IPS-15b (cell line): ENCODE measurements around the gene DRD2.
"Not testable (repeated sequence)": the region's sequence is repeated elsewhere in the genome, so short reads cannot be mapped to it uniquely, and the experiment has no call there.

Source experiments
- H3K27me3 ChIP-seq: one replicate; pipeline ENCODE4 v1.6.1; 2013; ENCODE audit warnings: low read length; ENCODE audit not compliant: control insufficient read depth, insufficient read depth
- H3K36me3 ChIP-seq: one replicate; pipeline ENCODE4 v1.6.1; 2013; ENCODE audit warnings: low read length; ENCODE audit not compliant: control insufficient read depth, insufficient read depth
- H3K4me1 ChIP-seq: one replicate; pipeline ENCODE4 v1.6.1; 2013; ENCODE audit warnings: mild to moderate bottlenecking, low read length; ENCODE audit not compliant: control insufficient read depth, insufficient read depth
- H3K4me3 ChIP-seq: one replicate; pipeline ENCODE4 v1.5.1; 2013; ENCODE audit warnings: low read depth, low read length
- H3K9ac ChIP-seq: one replicate; pipeline ENCODE4 v1.6.1; 2013; ENCODE audit warnings: low read depth, mild to moderate bottlenecking, low read length
- H3K9me3 ChIP-seq: one replicate; pipeline ENCODE4 v1.6.1; 2013; ENCODE audit warnings: mild to moderate bottlenecking, low read length; ENCODE audit not compliant: control insufficient read depth, insufficient read depth

DRD2 gene

DNA sequence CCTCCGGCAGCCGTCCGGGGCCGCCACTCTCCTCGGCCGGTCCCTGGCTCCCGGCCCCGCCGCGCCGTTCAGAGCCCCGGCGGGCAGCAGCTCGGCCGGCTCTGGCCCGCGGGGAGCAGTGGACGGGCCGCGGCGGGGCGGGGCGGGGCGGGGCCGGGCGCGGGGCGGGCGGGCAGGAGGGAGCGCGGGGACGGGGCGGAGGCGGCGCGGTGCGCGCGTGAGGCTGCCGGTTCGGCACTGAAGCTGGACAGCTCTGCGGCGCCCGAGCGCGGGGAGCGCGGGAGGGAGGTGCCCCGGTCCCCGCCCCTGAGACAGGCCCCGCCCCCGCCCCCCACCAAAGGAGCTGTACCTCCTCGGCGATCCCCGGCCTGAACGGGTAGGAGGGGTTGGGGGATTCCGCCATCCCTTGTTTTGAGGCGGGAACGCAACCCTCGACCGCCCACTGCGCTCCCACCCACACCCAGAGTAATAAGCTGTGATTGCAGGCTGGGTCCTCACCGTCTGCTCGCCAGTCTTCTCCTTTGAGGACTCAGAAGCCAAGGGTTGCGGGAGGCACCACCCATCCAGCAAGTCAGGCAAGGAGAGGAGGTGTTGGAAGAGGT is at the start of gene DRD2:
Gene DRD2, minus strand, starts transcription at position 239 of the 602 bp plus-strand sequence. CDS start 50,747 bp downstream, outside the sequence.
- Histone ChIP-seq H3K4me1 (peaks cover 7% of the 10 kb centered on the region), H3K4me3 (peak within 1 kb of the TSS; percentile 64), H3K9ac (no peak within 1 kb of the TSS), H3K27me3 (peaks cover 27% of the 10 kb centered on the region), H3K9me3 (no peaks in the 10 kb centered on the region), H3K36me3 (no peaks in the 10 kb centered on the region)

GRCh38 chr11:113523906-113524305 is 48.7 kb upstream of the DRD2 start:
- not testable (repeated sequence) for H3K36me3 ChIP-seq, H3K9me3 ChIP-seq, H3K4me1 ChIP-seq, H3K4me3 ChIP-seq, H3K27me3 ChIP-seq, H3K9ac ChIP-seq

- Histone ChIP-seq H3K9ac (no peak overlapping the region), H3K4me3 (no peak overlapping the region), H3K27me3 (no peaks in the 10 kb centered on the region), H3K36me3 (no peaks in the 10 kb centered on the region), H3K9me3 (no peaks in the 10 kb centered on the region), H3K4me1 (no peaks in the 10 kb centered on the region)
These were observed 46.7 kb upstream of the DRD2 start for GRCh38 chr11:113521737-113522517.

- Histone ChIP-seq H3K36me3 (no peaks in the 10 kb centered on the region), H3K27me3 (no peaks in the 10 kb centered on the region), H3K9me3 (no peaks in the 10 kb centered on the region), H3K4me3 (no peak overlapping the region), H3K9ac (no peak overlapping the region), H3K4me1 (no peaks in the 10 kb centered on the region)
These were observed 44.9 kb upstream of the DRD2 start for GRCh38 chr11:113519989-113520613.

- Histone ChIP-seq H3K4me1 (no peaks in the 10 kb centered on the region), H3K9me3 (no peaks in the 10 kb centered on the region), H3K9ac (no peak overlapping the region), H3K27me3 (no peaks in the 10 kb centered on the region), H3K4me3 (no peak overlapping the region), H3K36me3 (no peaks in the 10 kb centered on the region)
These were observed 43.7 kb upstream of the DRD2 start for GRCh38 chr11:113518716-113519495.

DNA sequence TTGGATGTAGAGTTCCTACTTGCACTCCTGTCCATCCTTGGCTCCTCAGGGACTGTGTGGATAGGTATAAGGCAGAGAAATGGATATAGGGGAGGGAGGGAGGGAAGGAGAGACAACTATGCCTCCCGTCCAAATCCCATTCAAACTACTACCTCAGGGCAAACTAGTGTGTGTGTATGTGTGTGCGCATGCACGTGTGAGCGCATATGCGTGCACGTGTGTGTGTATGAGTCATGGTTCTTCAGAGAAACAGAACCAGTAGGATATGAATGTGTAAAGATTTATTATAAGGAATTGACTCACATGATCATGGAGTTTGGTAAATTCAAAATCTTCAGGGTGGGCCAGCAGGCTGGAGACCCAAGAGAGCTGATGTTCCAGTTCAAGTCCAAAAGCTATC is 42.2 kb upstream of the DRD2 start:
- Histone ChIP-seq H3K36me3 (no peaks in the 10 kb centered on the region), H3K27me3 (no peaks in the 10 kb centered on the region), H3K9me3 (no peaks in the 10 kb centered on the region), H3K4me1 (no peaks in the 10 kb centered on the region), H3K9ac (no peak overlapping the region), H3K4me3 (no peak overlapping the region)

GRCh38 chr11:113514856-113515255 is 39.7 kb upstream of the DRD2 start:
- H3K9ac ChIP-seq = no peak overlapping the region
- no peak overlapping the region for H3K4me3 ChIP-seq
- no peaks in the 10 kb centered on the region for H3K9me3 ChIP-seq
- H3K27me3 ChIP-seq = no peaks in the 10 kb centered on the region
- no peaks in the 10 kb centered on the region for H3K4me1 ChIP-seq
- H3K36me3 ChIP-seq = no peaks in the 10 kb centered on the region

DNA sequence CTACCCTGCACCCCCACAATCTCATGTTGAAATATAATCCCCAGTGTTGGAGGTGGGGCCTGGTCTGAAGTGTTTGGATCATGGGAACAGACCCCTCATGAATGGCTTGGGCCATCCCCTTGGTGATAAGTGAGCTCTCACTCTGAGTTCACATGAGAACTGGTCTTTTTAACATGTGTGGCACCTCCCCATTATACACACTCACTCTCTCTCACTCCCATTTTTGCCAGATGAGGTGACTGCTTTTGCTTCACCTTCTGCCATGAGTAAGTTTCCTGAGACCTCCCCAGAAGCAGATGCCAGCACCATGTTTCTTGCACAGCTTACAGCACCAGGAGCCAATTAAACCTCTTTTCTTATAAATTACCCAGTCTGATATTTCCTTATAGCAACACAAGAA is 32.1 kb upstream of the DRD2 start:
- Histone ChIP-seq H3K4me3 (no peak overlapping the region), H3K9me3 (no peaks in the 10 kb centered on the region), H3K9ac (no peak overlapping the region), H3K4me1 (no peaks in the 10 kb centered on the region), H3K36me3 (no peaks in the 10 kb centered on the region), H3K27me3 (no peaks in the 10 kb centered on the region)

GRCh38 chr11:113506893-113507292 is 31.7 kb upstream of the DRD2 start:
- H3K27me3 ChIP-seq = no peaks in the 10 kb centered on the region
- H3K9ac ChIP-seq = no peak overlapping the region
- no peaks in the 10 kb centered on the region for H3K4me1 ChIP-seq
- no peaks in the 10 kb centered on the region for H3K9me3 ChIP-seq
- no peaks in the 10 kb centered on the region for H3K36me3 ChIP-seq
- no peak overlapping the region for H3K4me3 ChIP-seq

DNA sequence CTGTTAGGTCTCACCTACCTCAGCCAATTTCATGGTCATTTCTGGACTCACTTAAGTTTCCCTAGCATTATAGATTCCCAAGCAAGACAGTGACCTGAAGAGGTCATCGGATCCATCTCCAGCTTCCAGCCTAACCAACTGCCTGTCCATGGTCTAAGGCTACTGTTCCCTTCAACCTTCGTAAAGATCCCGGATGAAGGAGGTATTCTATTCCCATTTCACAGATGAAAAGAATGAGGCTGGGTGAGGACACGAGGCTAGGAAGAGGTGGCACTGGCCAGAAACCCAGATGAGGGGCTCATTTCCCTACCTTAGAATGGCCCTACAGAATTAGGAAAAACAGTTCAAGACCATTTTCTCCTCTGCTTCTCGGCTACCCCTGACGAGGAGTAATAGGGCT is 31.3 kb upstream of the DRD2 start:
- Histone ChIP-seq H3K4me3 (no peak overlapping the region), H3K9ac (no peak overlapping the region), H3K36me3 (no peaks in the 10 kb centered on the region), H3K27me3 (no peaks in the 10 kb centered on the region), H3K4me1 (no peaks in the 10 kb centered on the region), H3K9me3 (no peaks in the 10 kb centered on the region)

DNA sequence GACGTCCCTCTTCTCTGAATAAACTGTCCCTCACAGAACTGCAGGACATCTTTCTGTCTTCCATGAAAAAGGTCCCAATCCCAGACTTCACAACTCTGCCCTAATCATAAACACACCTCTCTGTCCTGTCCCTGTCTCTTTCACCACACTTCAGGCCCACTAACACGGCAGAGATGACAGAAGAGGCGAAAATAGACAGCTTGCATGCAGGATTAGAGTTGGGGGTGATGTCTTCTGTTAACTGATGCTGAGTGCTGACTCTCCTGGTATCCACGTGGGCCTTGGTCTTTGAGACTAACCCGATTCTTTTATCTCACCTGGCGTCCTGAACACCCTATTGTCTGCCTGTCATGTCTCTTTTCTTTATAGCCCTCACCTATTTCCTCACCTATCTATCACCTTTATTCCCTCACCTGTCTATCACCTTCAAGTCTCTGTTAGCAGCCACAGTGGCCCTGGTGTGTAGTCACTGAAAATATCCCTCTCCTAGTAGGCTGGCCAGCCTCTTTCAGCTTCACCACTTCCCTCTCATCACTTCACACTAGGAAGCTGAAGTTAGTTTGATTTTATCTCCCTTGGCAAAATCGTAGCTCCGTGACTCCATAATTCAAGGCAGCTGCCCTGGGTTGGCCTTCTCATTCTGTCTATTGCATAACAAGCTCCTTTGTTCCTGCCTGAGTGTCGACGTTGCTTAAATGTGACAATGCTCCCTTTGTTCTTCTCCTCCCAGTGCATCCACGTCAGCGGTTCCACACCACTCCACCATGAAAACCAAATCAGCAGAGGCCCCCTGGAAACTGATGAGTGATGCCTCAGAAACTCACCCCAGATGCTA is 30.6 kb upstream of the DRD2 start:
- Histone ChIP-seq H3K36me3 (no peaks in the 10 kb centered on the region), H3K27me3 (no peaks in the 10 kb centered on the region), H3K4me3 (no peak overlapping the region), H3K9me3 (no peaks in the 10 kb centered on the region), H3K4me1 (no peaks in the 10 kb centered on the region), H3K9ac (no peak overlapping the region)
